Glomerular visceral epithelial cell (primary cell): ENCODE results near the gene TLNRD1.

ENCODE experiments used
- DNase-seq: peaks from one replicate; pipeline ENCODE4 v3.0.0-alpha.2; 2016; ENCODE audit errors: extremely low spot score

TLNRD1 gene

DNA sequence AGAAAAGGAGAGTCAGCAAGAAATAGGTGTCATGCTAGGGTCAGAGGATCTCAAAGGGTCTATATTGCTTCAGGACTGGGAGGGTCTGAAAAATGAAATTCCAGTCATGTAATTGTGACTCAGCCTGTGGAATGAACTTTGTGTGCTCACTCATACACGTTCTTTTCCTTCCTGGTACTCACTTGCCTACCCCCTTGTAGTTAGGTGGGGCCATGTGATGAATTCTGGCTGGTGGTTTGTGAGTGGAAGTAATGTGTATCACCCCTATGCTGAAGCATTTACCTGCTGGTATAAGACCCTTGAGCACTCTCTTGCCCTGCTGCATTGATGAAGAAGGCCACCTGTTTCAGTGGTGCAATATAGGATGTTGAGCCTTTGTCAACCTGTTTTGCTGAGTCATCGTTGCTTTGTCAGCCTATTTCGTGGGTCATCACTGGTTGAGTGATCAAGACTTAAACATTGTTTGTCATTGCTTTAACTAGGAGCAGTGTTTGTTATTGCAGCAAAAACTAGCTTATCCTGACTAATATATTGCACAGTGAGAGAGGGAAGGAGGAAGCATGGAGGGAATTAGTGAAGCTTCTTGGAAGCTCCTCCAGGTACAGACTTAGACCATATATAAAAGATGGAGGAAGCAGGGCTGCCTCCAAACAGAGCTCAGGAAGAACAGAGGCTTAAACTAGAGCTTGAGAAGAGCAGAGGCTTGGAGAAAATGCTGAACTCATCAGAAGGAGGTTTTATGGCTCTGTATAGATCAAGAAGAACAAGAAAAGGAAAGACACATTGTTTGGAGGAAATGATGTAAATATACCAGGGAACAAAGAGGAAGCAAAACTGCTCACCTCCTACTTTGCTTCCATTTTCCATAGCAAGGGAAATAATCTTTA lies 28.9 kb downstream of the TLNRD1 start:
- no peak for DNase-seq

DNA sequence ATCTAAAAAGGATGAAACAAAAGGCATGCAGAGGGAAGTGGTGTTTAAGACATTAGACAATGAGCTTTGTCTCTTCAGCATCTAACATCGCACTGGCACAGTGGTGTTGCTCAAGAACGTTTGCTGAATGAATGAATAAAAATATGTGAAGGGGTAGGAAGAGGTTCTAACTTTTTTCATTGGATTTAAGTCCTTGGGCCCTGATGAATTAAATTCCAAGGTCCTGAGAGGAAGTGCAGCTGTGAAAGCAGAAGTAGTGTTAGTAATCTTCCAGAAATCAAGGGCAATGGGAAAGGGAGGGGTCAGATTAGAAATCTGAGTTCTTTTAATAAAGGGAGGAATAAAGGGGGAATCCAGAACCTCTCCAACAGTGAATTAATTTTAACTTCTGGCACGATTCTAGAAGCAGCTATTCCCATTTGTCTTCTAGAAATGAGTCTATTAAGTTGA lies 29.6 kb downstream of the TLNRD1 start:
- no peak for DNase-seq

DNA sequence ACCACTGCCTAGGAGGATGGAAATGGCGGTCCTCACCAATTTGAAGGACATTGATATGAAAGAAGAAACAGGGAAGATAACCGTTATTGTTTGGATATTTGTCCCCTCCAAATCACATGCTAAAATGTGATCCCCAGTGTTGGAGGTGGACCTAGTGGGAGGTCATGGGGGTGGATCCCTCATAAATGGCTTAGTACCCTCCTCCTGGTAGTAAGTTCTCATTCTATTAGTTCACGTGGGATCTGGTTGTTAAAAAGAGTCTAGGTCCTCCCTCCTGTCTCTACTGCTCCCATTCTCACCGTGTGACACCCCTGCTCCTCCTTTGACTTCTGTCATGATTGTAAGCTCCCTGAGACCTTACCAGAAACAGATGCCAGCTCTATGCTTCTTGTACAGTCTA lies 30.5 kb downstream of the TLNRD1 start:
- no peak for DNase-seq

GRCh38 chr15:81032355-81032754 lies 31.6 kb downstream of the TLNRD1 start:
- DNase-seq, result no peak

DNA sequence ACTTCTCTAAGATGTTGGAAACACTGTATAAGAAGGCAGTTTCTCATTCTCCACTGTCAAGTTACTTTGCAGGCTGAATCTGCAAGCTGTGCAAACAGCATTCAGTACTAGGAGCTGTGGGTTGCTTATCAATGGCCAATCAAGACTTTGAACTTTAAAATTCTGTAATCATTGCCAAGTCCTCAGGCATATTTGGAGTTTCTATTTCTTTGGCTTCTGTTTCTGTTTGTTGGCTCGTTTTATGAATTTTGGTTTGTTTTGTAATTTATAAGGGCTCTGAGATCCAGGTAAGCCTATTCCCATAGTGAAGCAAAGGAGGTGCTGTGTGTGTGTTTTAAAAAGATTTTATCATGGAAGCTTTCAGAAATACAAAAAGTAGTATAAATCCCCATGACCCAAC lies 32.1 kb downstream of the TLNRD1 start:
- no peak for DNase-seq

GRCh38 chr15:81033508-81033907 lies 32.8 kb downstream of the TLNRD1 start:
- DNase-seq, result no peak

DNA sequence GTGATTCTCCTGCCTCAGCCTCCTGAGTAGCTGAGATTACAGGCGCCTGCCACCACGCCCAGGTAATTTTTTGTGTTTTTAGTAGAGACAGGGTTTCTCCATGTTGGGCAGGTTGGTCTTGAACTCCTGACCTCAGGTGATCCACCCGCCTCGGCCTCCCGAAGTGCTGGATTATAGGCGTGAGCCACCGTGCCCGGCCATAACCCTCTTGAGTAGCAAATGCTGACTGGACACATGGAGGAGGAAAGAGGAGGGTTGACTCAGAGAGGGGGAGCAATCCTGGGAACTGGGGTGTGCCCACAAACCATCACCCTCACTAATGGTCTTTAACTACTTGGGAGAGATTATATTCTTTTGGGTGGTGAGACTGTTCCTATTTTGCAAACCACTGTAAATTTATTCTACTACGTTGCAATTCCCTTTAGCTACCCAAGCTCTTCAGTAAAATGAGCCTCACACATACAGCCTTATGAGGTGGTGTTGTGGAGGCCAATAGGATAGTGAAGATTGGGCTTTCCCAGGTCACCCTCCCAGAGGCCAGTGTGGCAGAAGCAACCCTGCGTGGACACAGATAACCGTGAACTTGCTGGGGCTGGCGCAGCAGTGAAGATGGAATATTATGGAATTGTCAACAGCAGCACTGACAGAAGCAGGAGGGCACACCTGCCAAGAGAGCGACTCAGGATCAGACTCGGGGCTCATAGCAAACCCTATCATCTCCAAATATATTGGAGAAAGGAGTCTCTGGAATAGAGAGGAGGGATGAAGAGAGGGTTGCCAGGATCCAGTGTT lies 37.4 kb downstream of the TLNRD1 start:
- DNase-seq, result no peak

DNA sequence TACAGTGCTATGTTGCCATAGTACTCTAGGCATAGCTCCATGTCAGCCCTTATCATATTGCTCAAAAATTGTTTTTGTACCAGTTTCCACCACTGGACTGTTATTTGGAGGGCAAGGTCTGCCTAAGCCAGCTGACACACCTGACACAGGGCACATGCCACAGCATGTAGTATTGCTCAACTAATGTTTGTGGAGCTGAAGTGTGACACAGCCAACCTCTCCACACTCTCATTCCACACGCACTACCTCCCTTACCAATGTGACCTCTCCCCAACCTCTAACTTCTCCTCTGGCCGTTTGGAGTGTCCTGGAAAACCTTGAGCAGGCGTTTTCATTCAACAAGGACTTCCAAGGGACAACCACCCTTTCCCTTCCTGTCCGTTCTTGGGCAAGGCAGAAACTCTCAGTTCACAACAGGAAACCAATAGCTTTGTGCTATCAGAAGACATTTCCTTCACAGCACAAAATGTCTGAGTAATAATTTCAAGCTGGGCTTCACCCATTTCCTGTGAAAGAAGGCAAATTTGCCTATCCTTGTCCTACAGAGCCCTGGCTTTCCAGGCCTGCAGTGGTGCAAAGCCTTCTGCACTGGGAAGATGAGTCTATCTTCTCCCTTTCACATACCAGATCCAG lies 38.4 kb downstream of the TLNRD1 start:
- DNase-seq, result no peak

DNA sequence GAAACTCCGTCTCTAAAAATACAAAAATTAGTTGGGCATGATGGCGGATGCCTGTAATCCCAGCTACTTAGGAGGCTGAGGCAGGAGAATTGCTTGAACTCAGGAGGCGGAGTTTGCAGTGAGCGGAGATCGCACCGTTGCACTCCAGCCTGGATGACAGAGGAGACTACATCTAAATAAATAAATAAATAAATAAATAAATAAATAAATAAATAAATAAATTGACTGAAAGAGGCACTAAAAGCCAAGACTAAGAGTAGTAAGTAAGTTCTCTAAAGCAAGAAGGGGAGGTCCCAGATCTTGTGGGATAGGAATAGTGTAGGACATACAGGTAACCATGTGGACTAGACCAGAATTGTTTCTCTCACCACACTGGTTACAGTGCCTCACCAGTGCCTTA lies 40.0 kb downstream of the TLNRD1 start:
- no peak for DNase-seq

DNA sequence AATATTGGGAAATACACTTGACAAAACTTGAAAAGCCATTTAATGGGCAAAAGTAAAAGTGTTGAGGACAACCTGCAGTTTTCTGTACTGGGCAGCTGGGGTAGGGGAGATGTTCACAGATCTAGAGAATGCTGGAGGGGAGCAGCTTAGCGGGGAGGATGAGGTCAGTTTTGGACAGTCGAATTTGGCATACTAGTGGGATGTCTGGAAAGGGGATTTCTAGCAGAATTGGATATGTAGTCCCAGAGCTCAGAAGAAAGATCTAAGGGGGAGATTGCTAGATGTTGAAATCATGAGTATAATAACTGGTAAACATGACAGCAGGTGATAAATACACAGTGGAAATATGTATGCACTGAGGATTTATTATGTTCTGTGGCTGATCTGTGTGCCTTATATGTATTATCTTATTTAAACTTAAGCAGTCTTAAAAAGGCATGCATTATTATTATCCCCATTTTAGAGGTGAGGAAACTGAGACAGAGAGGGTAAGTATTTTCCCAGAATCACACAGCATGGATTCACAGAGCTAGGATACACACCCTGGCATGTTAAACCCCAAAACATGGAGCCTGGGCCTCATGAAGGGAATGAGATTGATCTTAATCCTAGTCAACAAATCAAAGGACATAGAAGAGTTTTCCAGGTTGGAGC lies 42.7 kb downstream of the TLNRD1 start:
- DNase-seq, result no peak

- no peak for DNase-seq
Observed at GRCh38 chr15:81043935-81044575, 43.3 kb downstream of the TLNRD1 start.

GRCh38 chr15:81046290-81046689 lies 45.6 kb downstream of the TLNRD1 start:
- DNase-seq, result no peak

GRCh38 chr15:81047928-81048327 lies 47.2 kb downstream of the TLNRD1 start:
- no peak for DNase-seq

DNA sequence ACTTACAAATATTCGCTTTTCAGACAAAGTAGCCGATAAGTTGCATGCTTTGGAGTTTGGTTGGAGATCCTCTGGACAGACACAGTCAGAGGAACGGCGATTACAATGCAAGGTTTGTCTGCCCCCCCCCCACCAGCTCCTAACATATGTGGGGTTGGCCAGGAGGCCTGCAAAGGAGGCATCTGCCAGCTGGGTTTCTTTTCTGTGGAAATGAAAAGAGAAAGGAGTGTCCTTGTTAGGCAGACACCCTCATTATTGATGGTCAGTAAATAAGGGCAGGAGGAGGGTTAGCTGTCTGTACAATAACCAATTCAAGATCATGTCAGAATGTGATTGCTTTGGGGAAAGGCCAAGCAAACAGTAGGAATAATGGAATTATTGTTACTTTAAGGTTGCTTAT lies 49.1 kb downstream of the TLNRD1 start:
- no peak for DNase-seq

GRCh38 chr15:81050259-81050658 lies 49.5 kb downstream of the TLNRD1 start:
- no peak for DNase-seq

DNA sequence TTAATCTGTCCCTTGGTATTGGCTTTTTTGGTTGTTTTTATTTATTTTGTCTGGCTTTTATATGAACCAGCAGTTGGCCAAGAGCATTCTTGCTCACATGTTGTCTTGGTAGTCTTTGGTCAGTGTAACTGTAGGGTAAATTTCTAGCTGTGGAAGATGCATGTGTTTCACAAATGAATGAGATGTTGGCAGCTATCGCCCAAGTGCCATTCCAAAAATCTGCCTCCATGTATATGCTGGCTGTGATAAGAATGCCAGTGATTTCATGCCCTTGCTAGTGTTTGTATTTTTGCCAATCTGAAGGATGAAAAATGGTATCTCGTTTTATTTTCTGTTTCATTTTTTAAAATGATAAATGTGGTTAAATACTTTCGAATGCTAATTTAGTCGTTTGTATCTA lies 50.1 kb downstream of the TLNRD1 start:
- DNase-seq, result no peak

DNA sequence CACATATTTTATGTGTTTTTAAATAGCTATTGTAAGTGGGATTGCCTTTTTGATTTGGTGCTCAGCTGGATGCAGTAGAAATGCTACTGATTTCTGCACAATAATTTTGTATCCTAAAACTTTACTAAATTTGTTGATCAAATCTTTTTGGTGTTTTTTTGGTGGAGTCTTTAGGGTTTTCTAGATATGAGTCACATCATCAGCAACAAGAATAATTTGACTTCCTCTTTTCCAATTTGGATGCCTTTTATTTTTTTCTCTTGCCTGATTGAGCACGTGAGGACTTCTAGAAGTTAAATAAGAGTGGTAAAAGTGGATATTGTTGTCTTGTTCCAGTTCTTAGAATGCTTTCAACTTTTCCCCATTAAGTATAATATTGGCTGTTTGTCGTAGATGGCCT lies 51.3 kb downstream of the TLNRD1 start:
- no peak for DNase-seq

DNA sequence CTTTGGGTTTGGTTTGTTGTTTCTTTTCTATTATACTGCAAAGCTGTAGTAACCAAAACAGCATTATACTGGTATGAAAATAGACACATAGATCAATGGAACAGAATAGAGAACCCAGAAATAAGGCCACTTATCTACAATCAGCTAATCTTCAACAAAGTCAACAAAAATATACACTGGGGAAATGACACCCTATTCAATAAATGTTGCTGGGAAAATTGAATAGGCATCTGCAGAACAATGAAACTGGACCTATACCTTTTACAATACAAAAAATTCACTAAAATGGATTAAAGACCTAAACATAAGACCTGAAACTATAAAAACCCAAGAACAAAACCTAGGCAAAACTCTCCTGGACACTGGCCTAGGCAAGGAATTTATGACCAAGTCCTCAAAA lies 52.9 kb downstream of the TLNRD1 start:
- DNase-seq, result no peak

DNA sequence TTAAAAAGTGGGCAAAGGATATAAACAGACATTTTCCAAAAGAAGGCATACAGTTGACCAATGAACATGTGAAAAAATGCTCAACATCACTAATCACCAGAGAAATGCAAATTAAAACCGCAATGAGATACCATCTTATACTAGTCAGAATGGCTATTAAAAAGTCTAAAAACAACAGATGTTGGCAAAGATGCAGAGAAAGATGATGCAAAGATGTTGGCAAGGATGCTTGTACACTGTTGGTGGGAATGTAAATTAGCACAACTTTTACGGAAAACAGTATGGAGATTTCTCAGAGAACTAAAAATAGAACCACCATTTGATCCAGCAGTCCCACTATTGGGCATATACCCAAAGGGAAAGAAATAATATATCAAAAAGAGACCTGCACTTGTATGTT lies 53.5 kb downstream of the TLNRD1 start:
- DNase-seq, result no peak
